HG02623 (cell line): ENCODE results near the gene PGGT1B.

Experiments
- ATAC-seq: cut with Tn5 transposase; IDR thresholded peaks from one replicate; pipeline ENCODE4 v1.9.1; 2021; ENCODE audit warnings: moderate library complexity; ENCODE audit not compliant: unreplicated experiment

The PGGT1B gene

DNA sequence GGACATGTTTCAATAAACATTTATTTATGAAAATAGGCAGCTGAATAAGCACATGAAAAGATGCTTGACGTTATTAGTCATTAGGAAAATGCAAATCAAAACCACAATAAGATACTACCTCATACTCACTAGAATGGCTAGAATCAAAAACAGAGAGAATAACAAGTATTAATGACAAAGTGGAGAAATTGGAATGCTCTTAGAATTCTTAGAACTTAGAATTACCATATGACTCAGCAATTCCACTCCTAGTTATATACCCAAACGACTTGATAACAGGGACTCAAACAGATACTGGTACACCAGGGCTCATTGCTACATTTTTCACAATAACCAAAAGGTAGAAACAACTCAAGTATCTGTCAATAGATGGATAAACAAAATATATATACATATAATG lies 77.9 kb downstream of the PGGT1B start:
- no peak for ATAC-seq

GRCh38 chr5:115181757-115182156 lies 80.9 kb downstream of the PGGT1B start:
- no peak for ATAC-seq

DNA sequence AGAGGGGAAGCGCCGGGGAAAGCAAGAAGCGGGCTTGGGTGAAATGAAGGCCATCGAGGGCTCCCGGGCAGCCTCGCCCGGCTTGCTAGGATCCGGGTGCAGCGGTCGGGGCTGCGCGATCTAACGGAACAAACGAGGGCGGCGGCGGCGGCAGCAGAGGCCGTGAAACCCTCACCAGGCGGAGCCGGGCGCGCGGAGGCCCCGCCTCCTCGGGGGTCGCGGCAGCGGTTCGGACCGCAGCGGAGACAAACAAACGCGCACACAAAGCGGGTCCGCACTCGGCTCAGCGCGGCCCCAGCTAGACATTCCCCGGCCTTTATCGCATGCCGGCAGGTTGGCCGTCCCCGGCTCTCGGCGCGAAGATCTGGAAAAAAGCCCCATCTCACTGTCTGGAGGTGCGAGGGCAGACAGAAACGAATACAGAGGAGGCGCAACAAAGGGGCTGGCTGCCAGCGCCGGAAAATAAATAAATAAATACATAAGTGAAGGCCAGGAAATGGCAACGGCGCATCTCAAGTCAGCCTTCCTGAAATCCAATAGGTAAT lies 82.4 kb downstream of the PGGT1B start:
- ATAC-seq = peak; percentile 74

GRCh38 chr5:115179394-115180164 lies 83.1 kb downstream of the PGGT1B start:
- peak; percentile 26 for ATAC-seq

- no peak for ATAC-seq
These were observed 83.7 kb downstream of the PGGT1B start for GRCh38 chr5:115179030-115179393.

DNA sequence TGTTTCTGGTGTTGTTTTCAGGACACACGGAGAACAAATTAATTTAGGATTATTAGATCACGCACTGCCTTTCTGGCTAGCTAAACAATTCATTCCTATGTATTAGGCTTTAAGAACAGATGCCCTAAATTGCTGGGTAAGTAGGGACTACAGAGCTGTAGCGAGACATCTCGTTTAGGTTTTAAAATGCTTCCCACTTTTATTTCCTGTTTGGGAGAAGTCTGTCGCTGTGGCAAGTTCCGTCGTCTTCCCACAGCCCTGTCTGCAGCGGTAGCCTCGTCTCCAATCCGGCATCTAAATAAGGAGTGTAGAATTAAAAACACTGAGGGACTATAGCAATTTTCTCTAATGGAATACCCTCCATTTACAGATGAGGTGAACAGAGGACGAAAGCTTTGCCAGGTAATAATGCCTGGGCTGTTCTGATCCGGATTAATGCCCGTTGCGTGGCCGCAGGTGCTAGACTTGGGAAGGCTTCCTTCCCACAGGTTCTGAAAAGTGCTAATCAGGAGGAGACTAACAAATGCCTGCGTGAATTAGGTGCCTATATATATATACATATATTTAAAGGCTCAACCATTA lies 91.7 kb downstream of the PGGT1B start:
- no peak for ATAC-seq

GRCh38 chr5:115170134-115170928 lies 92.3 kb downstream of the PGGT1B start:
- peak; percentile 51 for ATAC-seq

DNA sequence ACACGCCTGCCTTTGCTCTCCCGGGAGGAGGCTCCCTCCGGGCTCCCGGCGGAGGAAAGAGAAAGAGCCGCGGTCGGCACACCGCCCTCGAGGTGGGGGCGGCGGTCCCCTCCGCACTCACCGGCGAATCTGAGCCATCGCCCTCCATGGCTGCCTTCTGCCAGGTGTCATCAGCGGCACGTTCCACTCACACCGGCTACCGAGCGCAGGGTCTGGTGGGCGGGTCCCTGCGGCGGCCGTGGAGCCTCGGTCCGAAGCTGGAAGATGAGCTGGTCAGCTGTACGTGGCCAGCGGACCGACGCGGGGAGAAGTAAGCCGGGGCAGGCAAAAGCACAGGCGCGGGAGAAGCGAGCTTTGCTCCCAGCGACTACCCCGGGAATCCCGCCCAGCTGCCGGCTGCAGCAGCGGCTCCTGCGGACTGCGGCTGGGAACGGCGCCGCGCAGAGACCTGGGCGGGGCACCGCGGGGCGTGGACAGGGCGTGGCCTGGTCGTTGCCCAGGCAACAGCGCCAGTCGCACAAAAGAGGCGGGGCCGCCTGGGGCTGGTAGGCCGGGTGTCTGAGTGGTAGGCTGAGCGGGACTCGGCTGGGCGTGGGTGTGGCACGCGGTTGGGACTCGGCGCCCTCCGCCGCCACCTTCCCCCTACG lies 93.1 kb downstream of the PGGT1B start, which contains the start of gene TRIM36:
Gene TRIM36, minus strand, starts transcription at position 422 of the 647 bp plus-strand sequence. Its CDS starts 274 bp downstream, at position 148.
- ATAC-seq = peak; percentile 98

DNA sequence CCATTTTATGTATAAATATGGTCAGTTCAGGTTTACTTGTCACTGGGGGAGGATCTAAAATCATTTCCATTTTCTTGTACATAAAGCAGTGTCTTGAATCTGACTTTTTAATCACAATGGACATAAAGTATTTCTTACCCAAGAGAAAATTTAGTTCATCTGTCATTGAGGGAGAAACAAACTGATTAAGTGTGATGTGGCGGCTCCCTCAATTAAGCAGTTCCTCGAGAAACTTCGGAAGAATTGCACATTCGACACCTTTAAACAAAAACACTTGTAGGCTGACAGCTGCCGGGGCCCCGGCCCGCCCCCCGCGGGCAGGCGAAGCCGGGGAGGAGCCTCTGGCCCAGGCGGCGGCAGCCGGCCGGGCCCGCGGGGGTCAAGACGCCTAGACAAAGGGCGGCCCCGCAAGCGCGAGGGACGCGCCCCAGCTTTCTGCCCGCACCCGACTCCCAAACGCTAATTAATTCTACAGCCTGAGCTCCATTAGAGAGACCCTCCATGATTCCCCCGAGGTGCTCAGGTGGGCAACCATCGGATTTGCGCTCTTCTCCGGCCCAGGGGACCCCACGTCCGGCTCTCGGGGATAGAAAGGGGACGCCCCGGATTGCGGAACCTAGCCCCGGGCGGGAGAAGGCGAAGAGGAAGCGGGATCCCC lies 93.7 kb downstream of the PGGT1B start:
- ATAC-seq = no peak

- ATAC-seq = no peak
These were observed 95.8 kb downstream of the PGGT1B start for GRCh38 chr5:115166744-115167393.

GRCh38 chr5:115165790-115166189 lies 96.9 kb downstream of the PGGT1B start:
- no peak for ATAC-seq

DNA sequence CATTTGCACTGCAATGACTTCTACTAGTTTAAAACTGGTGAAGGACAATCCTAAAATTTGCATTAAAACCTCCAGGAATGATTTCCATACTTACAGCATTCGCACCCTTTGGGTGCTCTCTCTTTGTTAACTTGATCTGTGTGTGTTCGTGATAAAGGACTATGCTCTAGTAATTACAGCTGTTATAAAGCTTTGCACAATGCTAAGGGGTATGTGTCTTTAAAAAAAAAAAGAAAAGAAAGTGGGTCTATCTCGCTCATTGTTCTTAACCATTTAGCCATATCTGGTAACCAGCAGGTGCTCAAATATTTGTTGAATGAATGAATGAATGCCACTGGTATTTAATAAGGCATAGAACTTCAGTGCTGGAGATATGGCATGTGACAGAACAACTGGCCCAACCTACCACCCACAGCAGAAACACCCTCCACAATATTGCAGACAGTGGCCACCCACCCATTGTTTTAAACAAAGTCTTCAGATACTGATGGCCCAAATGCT lies 101.7 kb downstream of the PGGT1B start:
- ATAC-seq = no peak
